ENCODE data around the gene GLIS2.

Gene GLIS2

DNA sequence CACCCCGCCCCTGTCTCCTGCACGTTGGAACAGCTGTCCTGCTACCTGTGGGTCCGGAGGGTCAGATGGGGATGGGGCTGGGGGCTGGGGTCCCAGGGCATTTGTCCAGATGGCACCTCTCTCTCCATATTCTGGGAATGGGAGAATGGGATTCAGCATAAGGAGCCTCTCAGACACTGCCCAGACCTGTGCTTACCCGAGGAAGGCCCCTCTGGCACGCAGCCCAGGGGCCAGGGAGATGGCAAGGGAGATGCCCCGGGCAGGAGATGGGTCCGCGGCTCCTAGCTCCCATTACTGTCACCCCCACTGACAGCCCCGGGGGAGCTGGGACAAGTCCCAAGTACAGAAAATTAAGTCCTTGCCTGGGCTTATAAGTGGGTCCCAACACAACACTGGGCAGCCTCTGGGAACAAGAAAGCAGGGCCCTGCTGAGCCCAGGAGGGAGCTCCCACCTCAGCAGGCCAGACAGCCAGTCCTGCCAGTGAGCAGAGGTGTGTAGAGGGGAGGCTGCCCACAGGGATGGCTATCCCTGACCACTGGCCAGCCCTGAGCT lies 57.6 kb downstream of the GLIS2 start:
- peaks cover 11% of the 10 kb centered on the region for H3K4me1 Mint-ChIP-seq
- no peaks in the 10 kb centered on the region for H3K9me3 Mint-ChIP-seq
- no peak overlapping the region for H3K27ac Mint-ChIP-seq
- no peaks in the 10 kb centered on the region for H3K27me3 Mint-ChIP-seq
- peaks cover 2% of the 10 kb centered on the region for H3K36me3 Mint-ChIP-seq
- H3K4me3 Mint-ChIP-seq = no peak overlapping the region
- no peak for DNase-seq
- CTCF ChIA-PET = interaction anchor here (3.0 kb wide), 1 partner anchor 29 kb away, joined by 10 read pairs; no protein-coding TSS in a partner anchor

DNA sequence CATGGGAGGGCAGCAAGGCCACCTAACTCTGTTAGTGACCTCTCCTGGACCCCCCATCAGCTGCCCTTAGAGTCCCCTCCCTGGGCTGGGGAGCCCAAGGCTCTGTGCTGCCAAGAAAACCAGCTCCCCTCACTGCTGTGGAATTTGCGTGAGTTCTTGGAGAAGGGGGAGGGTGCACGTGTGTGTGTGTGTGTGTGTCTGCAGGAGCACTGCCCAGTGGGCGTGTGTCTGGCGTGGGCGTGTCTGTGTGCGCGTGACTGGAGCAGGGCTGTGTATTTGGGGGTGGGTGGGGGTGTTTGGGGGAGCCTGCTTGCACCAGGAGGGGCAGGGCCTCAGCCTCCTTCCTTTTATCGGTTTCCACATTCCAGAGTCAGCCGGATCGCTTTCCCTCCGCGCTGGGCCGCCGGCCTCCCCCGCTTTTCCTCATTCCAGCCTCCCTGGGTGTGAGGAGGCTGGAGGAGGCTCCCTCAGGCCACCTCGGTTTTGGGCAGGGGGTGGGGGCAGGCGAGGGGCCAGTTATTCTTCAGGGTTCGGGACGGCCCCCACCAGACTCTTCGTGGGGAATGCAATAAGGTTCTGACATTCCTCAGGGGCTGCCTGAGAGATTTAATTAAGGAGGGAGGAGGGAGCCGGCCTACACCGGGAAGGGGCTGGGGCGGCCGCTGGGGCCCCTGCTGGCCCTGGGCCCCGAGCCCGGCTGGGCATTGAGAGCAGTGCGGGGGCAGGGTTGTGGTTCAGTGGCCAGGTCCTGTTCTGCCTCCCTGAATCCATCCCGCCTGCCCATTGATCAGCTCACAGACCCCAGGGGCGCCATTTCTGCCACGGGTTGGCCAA lies 58.3 kb downstream of the GLIS2 start:
- Mint-ChIP-seq H3K36me3 (peaks cover 2% of the 10 kb centered on the region), H3K27me3 (no peaks in the 10 kb centered on the region), H3K9me3 (no peaks in the 10 kb centered on the region), H3K4me3 (no peak overlapping the region), H3K27ac (peak overlapping the region; percentile 58), H3K4me1 (peaks cover 11% of the 10 kb centered on the region)
- DNase-seq = no peak
- CTCF ChIA-PET = interaction anchor here (3.0 kb wide), 1 partner anchor 28 kb away, joined by 10 read pairs; no protein-coding TSS in a partner anchor

DNA sequence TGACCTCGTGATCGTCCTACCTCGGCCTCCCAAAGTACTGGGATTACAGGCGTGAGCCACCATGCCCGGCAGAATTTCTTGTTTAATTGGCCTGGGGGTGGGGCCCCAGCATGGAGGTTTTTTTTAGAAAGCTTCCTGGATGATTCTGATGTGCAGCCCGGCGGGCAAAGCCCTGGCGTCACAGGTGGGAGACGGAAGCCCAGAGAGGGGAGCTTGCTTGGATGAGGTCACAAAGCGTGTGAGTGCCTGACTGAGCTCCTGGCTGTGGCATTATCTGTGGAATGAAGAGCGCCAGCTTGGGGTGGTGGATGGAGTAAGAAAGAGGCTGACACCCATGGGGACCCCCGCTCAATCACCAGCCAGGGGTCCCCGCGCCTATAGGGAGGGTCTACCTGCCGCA lies 59.9 kb downstream of the GLIS2 start:
- H3K9me3 Mint-ChIP-seq = no peaks in the 10 kb centered on the region
- H3K27ac Mint-ChIP-seq = no peak overlapping the region
- no peaks in the 10 kb centered on the region for H3K27me3 Mint-ChIP-seq
- no peak overlapping the region for H3K4me3 Mint-ChIP-seq
- H3K4me1 Mint-ChIP-seq = peaks cover 11% of the 10 kb centered on the region
- CTCF ChIA-PET = interaction anchor here (0.6 to 3.0 kb wide), 3 partner anchors 16 to 87 kb away, joined by 3 to 10 read pairs (median 4); no protein-coding TSS in a partner anchor
- DNase-seq = no peak
- peaks cover 2% of the 10 kb centered on the region for H3K36me3 Mint-ChIP-seq

DNA sequence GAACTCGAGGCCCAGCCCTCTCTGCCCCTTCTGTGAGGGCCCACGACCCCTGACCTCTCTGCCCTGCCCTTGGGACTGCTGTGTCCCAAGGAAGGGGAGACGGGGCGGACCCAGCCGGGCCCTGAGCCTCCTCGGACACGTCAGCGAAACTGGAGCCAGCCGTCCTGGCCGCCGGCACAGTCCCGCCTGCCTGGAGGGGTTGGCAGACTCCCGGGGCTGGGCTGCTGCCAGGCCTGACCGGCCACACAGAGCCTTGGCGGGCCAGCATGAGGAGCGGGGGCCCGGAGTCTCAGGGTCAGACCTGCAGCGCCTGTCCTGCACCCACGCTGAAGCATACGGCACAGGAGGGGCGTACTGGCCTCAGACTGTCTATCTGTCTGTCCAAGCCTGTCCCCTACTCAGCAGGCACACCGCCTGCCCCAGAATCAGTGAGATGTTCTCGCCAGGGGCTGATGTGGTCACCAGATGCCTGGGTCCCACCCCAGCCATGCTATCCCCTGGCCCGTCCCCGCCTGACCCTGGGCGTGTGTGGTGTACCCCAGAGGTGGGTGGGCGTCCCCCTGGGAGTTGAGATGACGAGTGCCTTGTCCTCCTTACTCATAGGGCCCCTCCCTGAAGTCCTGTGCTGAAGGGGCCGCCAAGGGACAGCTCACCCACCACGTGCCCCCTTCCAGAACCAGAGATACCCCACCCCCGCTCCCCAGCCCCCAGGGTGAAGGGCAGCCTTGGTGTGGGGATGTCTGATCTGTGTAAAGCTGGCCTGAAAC lies 60.4 kb downstream of the GLIS2 start:
- no peak for DNase-seq
- CTCF ChIA-PET = interaction anchor here (3.0 kb wide), 1 partner anchor 26 kb away, joined by 10 read pairs; no protein-coding TSS in a partner anchor
- Mint-ChIP-seq H3K36me3 (peaks cover 2% of the 10 kb centered on the region), H3K4me1 (peaks cover 11% of the 10 kb centered on the region), H3K4me3 (no peak overlapping the region), H3K27ac (no peak overlapping the region), H3K27me3 (no peaks in the 10 kb centered on the region), H3K9me3 (no peaks in the 10 kb centered on the region)

DNA sequence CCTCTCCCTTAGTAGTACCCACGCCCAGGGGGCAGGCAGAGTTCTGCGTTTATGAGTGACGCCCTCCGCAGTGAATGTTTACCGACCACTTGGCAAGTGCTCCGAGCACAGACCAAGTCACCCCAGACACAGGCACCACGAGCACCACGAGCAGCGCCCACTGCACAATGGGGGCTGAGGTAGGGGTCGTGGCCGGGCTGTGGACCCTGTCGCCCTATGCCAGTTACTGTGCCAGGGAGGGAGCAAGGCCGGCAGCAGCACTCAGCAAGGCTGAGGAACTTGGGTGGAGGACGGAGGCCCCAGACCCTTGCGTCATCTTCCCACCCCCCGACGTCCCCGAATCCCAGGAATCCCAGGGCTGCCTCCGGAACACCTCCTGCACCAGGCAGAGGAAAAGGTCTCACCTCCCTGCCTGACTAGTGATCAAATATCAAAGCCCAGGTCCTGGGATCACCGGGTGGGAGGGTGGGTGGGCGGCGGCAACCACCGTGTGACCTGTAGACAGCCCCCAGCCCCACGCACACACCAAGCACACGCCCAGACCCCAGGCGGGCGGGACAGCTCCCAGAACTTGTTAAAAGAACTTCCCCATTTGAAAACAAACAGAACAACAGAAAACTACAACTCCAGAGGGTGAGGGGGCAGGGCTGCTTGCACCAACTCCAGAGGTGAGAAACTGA lies 61.2 kb downstream of the GLIS2 start:
- H3K4me3 Mint-ChIP-seq = no peak overlapping the region
- H3K36me3 Mint-ChIP-seq = peaks cover 5% of the 10 kb centered on the region
- H3K27ac Mint-ChIP-seq = no peak overlapping the region
- H3K27me3 Mint-ChIP-seq = no peaks in the 10 kb centered on the region
- DNase-seq = no peak
- H3K4me1 Mint-ChIP-seq = peaks cover 11% of the 10 kb centered on the region
- CTCF ChIA-PET = no interaction called here
- no peaks in the 10 kb centered on the region for H3K9me3 Mint-ChIP-seq

DNA sequence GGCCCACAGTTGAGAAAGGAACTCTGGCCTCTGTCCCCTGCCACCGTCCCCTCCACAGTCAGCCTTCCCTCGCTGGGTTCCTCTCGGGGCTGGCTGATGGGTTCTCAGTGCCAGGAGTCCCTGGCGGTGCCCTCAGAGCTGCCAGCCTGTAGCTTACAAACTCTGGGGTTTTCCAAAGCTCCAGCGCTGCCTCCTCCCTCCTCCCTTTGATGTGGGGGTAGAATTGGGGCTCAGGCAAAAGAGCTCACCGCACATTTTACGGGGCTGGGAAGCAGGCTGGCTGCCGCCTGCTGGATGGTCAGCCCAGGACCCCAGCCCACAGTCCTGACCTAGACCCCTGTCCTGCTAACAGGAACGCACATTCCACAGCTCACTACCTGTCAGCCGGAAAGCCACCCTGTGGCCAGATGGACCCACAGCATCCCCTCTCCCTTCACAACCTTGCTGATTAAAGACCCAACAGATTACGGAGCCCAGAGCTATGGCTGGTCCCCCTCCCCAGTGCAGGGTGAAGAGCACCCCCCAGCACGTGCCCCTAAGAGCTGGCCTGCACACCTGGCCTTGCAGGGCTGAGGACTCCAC lies 61.8 kb downstream of the GLIS2 start:
- Mint-ChIP-seq H3K4me3 (no peak overlapping the region), H3K4me1 (peaks cover 4% of the 10 kb centered on the region), H3K36me3 (peaks cover 5% of the 10 kb centered on the region), H3K27ac (no peak overlapping the region), H3K27me3 (no peaks in the 10 kb centered on the region), H3K9me3 (no peaks in the 10 kb centered on the region)
- no peak for DNase-seq
- CTCF ChIA-PET = no interaction called here

DNA sequence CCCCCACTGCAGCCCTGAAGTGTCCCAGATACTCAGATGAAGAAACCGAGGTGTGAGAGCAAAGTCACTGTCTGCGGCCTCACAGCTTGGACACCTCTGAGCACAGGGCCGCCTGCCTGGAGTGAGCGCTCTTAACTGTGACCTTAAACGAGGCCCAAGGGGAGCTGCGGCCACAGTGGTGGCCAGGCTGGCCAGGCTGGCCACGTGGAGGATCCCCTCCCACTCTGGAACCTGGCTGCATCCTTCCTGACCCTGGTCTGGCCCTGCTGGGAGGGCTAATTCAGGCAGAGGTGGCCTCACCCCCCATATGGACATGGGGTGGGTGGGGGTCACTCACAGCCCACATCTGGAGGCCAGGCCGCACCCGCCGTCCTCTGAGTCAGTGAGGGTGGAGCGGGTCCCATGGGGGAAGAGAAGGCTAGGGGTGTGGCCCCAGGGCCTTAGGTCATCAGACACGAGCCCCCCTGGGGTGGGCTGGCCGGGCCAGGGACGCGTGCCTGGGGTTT lies 62.3 kb downstream of the GLIS2 start:
- Mint-ChIP-seq H3K4me3 (no peak overlapping the region), H3K36me3 (peaks cover 5% of the 10 kb centered on the region), H3K27me3 (no peaks in the 10 kb centered on the region), H3K4me1 (no peaks in the 10 kb centered on the region), H3K27ac (no peak overlapping the region), H3K9me3 (no peaks in the 10 kb centered on the region)
- DNase-seq = no peak
- CTCF ChIA-PET = no interaction called here

DNA sequence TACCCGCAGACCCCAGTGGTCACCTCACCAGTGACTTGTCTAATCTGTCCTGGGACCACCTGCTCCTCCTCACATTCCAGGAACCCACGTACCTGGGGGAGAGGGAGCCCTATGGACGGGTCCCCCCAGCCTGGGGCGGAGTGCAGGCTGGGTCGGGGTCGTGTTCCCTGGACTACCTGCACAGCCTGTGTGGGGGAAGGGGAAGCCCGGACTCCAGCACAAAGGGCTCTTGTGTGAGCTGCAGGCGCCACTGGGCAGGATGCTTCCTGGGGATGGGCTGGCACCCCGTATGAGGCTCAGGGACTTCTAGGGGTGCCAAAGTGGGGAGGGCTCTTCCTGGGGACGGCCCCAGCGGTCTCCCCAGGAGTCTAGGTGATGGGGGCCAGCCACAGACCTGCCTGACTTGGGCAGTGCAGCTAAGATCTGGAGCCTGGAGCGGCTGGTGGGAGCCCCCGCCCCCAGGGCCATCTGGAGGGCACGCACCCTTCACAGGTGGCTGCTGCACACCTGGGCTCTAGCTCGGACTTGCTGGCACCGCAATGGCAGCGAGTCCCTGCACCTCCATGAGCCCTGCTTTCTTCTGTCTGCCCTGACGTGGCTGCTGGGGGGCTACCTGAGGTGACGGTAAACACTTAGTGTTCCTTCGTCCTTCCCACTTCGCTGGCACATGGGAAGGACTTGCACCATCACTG lies 63.3 kb downstream of the GLIS2 start:
- no peak overlapping the region for H3K27ac Mint-ChIP-seq
- no peaks in the 10 kb centered on the region for H3K9me3 Mint-ChIP-seq
- H3K27me3 Mint-ChIP-seq = no peaks in the 10 kb centered on the region
- peaks cover 6% of the 10 kb centered on the region for H3K36me3 Mint-ChIP-seq
- CTCF ChIA-PET = no interaction called here
- DNase-seq = no peak
- no peak overlapping the region for H3K4me3 Mint-ChIP-seq
- H3K4me1 Mint-ChIP-seq = no peaks in the 10 kb centered on the region

DNA sequence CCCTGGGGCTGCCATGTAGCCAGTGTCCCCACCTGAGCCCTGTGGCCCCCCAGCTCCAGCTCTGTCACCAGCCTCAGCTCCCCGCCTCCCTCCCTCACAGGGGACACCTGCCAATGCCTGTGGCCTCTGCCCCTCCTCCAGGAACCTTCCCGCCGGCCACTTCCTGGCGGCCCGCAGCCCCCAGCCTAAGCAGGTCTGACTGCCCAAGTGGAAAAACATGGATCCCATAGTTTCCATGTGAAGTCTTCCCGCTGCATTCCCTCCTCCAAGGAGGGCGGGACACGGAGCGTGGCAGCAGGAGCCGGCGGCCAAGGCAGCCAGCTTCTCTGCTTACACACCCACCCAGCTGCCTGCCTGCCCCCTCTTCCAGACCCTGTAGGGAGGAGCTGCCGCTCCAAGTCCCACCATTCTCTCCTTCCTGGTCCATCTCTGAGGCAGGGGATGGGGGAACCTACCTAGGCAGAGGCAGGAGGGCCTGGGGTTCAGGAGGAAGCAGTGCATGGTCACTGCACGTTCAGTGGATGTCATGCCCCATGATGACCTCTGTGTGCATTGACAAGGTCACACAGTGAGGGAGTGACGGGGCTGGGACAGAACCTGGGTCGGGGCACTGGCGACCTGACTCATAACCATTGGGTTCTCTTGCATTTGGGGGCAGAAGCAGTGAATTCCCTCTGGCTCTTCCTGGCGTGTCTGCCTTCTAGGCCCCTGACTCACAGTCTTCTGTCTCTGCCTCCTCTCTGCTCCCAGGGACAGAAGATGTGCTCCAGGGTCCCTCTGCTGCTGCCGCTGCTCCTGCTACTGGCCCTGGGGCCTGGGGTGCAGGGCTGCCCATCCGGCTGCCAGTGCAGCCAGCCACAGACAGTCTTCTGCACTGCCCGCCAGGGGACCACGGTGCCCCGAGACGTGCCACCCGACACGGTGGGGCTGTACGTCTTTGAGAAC lies 64.5 kb downstream of the GLIS2 start:
- Mint-ChIP-seq H3K4me3 (no peak overlapping the region), H3K36me3 (peaks cover 10% of the 10 kb centered on the region), H3K4me1 (no peaks in the 10 kb centered on the region), H3K27ac (no peak overlapping the region), H3K27me3 (no peaks in the 10 kb centered on the region), H3K9me3 (no peaks in the 10 kb centered on the region)
- CTCF ChIA-PET = no interaction called here
- no peak for DNase-seq

DNA sequence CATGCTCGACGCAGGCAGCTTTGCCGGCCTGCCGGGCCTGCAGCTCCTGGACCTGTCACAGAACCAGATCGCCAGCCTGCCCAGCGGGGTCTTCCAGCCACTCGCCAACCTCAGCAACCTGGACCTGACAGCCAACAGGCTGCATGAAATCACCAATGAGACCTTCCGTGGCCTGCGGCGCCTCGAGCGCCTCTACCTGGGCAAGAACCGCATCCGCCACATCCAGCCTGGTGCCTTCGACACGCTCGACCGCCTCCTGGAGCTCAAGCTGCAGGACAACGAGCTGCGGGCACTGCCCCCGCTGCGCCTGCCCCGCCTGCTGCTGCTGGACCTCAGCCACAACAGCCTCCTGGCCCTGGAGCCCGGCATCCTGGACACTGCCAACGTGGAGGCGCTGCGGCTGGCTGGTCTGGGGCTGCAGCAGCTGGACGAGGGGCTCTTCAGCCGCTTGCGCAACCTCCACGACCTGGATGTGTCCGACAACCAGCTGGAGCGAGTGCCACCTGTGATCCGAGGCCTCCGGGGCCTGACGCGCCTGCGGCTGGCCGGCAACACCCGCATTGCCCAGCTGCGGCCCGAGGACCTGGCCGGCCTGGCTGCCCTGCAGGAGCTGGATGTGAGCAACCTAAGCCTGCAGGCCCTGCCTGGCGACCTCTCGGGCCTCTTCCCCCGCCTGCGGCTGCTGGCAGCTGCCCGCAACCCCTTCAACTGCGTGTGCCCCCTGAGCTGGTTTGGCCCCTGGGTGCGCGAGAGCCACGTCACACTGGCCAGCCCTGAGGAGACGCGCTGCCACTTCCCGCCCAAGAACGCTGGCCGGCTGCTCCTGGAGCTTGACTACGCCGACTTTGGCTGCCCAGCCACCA lies 65.4 kb downstream of the GLIS2 start:
- Mint-ChIP-seq H3K4me3 (no peak overlapping the region), H3K27ac (no peak overlapping the region), H3K9me3 (no peaks in the 10 kb centered on the region), H3K36me3 (peaks cover 10% of the 10 kb centered on the region), H3K27me3 (no peaks in the 10 kb centered on the region), H3K4me1 (no peaks in the 10 kb centered on the region)
- DNase-seq = no peak
- CTCF ChIA-PET = no interaction called here

DNA sequence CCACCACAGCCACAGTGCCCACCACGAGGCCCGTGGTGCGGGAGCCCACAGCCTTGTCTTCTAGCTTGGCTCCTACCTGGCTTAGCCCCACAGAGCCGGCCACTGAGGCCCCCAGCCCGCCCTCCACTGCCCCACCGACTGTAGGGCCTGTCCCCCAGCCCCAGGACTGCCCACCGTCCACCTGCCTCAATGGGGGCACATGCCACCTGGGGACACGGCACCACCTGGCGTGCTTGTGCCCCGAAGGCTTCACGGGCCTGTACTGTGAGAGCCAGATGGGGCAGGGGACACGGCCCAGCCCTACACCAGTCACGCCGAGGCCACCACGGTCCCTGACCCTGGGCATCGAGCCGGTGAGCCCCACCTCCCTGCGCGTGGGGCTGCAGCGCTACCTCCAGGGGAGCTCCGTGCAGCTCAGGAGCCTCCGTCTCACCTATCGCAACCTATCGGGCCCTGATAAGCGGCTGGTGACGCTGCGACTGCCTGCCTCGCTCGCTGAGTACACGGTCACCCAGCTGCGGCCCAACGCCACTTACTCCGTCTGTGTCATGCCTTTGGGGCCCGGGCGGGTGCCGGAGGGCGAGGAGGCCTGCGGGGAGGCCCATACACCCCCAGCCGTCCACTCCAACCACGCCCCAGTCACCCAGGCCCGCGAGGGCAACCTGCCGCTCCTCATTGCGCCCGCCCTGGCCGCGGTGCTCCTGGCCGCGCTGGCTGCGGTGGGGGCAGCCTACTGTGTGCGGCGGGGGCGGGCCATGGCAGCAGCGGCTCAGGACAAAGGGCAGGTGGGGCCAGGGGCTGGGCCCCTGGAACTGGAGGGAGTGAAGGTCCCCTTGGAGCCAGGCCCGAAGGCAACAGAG lies 66.3 kb downstream of the GLIS2 start:
- no peak overlapping the region for H3K27ac Mint-ChIP-seq
- H3K9me3 Mint-ChIP-seq = no peaks in the 10 kb centered on the region
- peaks cover 16% of the 10 kb centered on the region for H3K36me3 Mint-ChIP-seq
- no peak overlapping the region for H3K4me3 Mint-ChIP-seq
- CTCF ChIA-PET = no interaction called here
- H3K4me1 Mint-ChIP-seq = no peaks in the 10 kb centered on the region
- no peak for DNase-seq
- no peaks in the 10 kb centered on the region for H3K27me3 Mint-ChIP-seq

Measured in activated naive CD4-positive, alpha-beta T cell treated with anti-CD3 and anti-CD28 coated beads, Interleukin-2, amount 10 ng/mL, durations not matched to agents 7 days and 5 days (primary cell).